Raji (cell line): ENCODE measurements around the gene TTC3.

Experiments used
- POLR2A ChIP-seq: IDR thresholded peaks from 2 replicates; pipeline ENCODE4 v1.6.1; 2011; ENCODE audit warnings: low read depth, low read length, control low read depth; ENCODE audit not compliant: insufficient read depth

Gene TTC3

GRCh38 chr21:37072988-37073416, at the start of gene TTC3, which contains the start of gene PIGP:
Gene TTC3 (plus strand): TSS chr21:37073254. CDS start chr21:37087258, 14,004 bp downstream.
Gene PIGP (minus strand): TSS chr21:37073071. CDS start chr21:37072515, 556 bp downstream.
- peak; percentile 79 for TF ChIP-seq POLR2A

GRCh38 chr21:37026499-37026898, 46.6 kb upstream of the TTC3 start:
- TF ChIP-seq POLR2A, result no peak

GRCh38 chr21:37028570-37028969, 44.5 kb upstream of the TTC3 start:
- no peak for TF ChIP-seq POLR2A

GRCh38 chr21:37030864-37031263, 42.2 kb upstream of the TTC3 start:
- no peak for TF ChIP-seq POLR2A

GRCh38 chr21:37032293-37032692, 40.8 kb upstream of the TTC3 start:
- no peak for TF ChIP-seq POLR2A

- TF ChIP-seq POLR2A, result no peak
Measured at GRCh38 chr21:37032877-37033471, 40.1 kb upstream of the TTC3 start.

GRCh38 chr21:37036177-37036576, 36.9 kb upstream of the TTC3 start:
- no peak for TF ChIP-seq POLR2A

GRCh38 chr21:37039411-37040075, 33.5 kb upstream of the TTC3 start:
- TF ChIP-seq POLR2A, result no peak

- no peak for TF ChIP-seq POLR2A
Measured at GRCh38 chr21:37040212-37040611, 32.8 kb upstream of the TTC3 start.

- TF ChIP-seq POLR2A, result no peak
Measured at GRCh38 chr21:37041706-37042271, 31.3 kb upstream of the TTC3 start.

GRCh38 chr21:37043818-37044217, 29.2 kb upstream of the TTC3 start:
- no peak for TF ChIP-seq POLR2A

- no peak for TF ChIP-seq POLR2A
Measured at GRCh38 chr21:37044643-37045042, 28.4 kb upstream of the TTC3 start.

- TF ChIP-seq POLR2A, result no peak
Measured at GRCh38 chr21:37045149-37045548, 27.9 kb upstream of the TTC3 start.

GRCh38 chr21:37045556-37045955, 27.5 kb upstream of the TTC3 start:
- no peak for TF ChIP-seq POLR2A

GRCh38 chr21:37047079-37047478, 26.0 kb upstream of the TTC3 start:
- TF ChIP-seq POLR2A, result no peak

GRCh38 chr21:37055271-37055855, 17.7 kb upstream of the TTC3 start:
- no peak for TF ChIP-seq POLR2A
